GM23338 (cell line): ENCODE data around the gene TUBB1. TPM values are rescaled to one million over a fixed set of nuclear protein-coding genes. Genes with fewer than 3 reads are reported as not detected.

ENCODE experiments used
- ATAC-seq: fragments of 200-7000 bp; cut with Tn5 transposase; 3 replicates; pipeline ENCODE4 v1.9.1; 2020
- DNase-seq: peaks from one replicate; pipeline ENCODE4 v3.0.0-alpha.2; 2015; ENCODE audit warnings: low spot score
- H2AFZ ChIP-seq: fragments of 200-600 bp; sonication (generic); 2 replicates; pipeline ENCODE4 v1.8.0; 2016; ENCODE audit warnings: antibody characterized with exemption, mild to moderate bottlenecking, moderate library complexity
- H3F3A ChIP-seq: fragments of 200-600 bp; sonication (generic); replicated peaks from 2 replicates; pipeline ENCODE4 v1.8.0; 2017; ENCODE audit warnings: antibody characterized with exemption, mixed run types, low read depth
- H3K27ac ChIP-seq: fragments of 200-600 bp; sonication (generic); 2 replicates; pipeline ENCODE4 v1.6.1; 2016; ENCODE audit warnings: low read depth
- H3K27me3 ChIP-seq: fragments of 200-600 bp; sonication (generic); 2 replicates; pipeline ENCODE4 v1.8.0; 2016; ENCODE audit warnings: mild to moderate bottlenecking, mixed run types, moderate library complexity; ENCODE audit not compliant: insufficient read depth
- H3K36me3 ChIP-seq: fragments of 200-600 bp; sonication (generic); 2 replicates; pipeline ENCODE4 v1.8.0; 2016; ENCODE audit warnings: mild to moderate bottlenecking; ENCODE audit not compliant: insufficient read depth
- H3K4me1 ChIP-seq: fragments of 200-600 bp; sonication (generic); 2 replicates; pipeline ENCODE4 v1.8.0; 2016; ENCODE audit warnings: mild to moderate bottlenecking, moderate library complexity; ENCODE audit not compliant: insufficient read depth
- H3K4me2 ChIP-seq: fragments of 200-600 bp; sonication (generic); 2 replicates; pipeline ENCODE4 v1.7.1; 2017; ENCODE audit warnings: mixed run types
- H3K4me3 ChIP-seq: fragments of 200-600 bp; sonication (generic); 2 replicates; pipeline ENCODE4 v1.6.1; 2016; ENCODE audit warnings: mixed run types
- H3K79me2 ChIP-seq: fragments of 200-600 bp; sonication (generic); replicated peaks from 2 replicates; pipeline ENCODE4 v1.8.0; 2017; ENCODE audit warnings: mild to moderate bottlenecking; ENCODE audit not compliant: insufficient read depth
- H3K9me2 ChIP-seq: fragments of 200-600 bp; sonication (generic); 2 replicates; pipeline ENCODE4 v1.8.0; 2017; ENCODE audit not compliant: insufficient read depth
- H4K20me1 ChIP-seq: fragments of 200-600 bp; sonication (generic); replicated peaks from 2 replicates; pipeline ENCODE4 v1.8.0; 2017; ENCODE audit warnings: mild to moderate bottlenecking; ENCODE audit not compliant: insufficient read depth
- H3K27ac Mint-ChIP-seq: 2 replicates; pipeline ENCODE4 v1.8.0; 2020; ENCODE audit warnings: inconsistent platforms, mild to moderate bottlenecking, moderate library complexity, mixed read lengths
- H3K27me3 Mint-ChIP-seq: 3 replicates; pipeline ENCODE4 v1.8.0; 2022; ENCODE audit warnings: low read depth, mild to moderate bottlenecking, moderate library complexity, mixed read lengths, inconsistent platforms; ENCODE audit not compliant: insufficient read depth, poor library complexity
- H3K36me3 Mint-ChIP-seq: 3 replicates; pipeline ENCODE4 v1.8.0; 2021; ENCODE audit warnings: low read depth, mild to moderate bottlenecking, inconsistent platforms, moderate library complexity, mixed read lengths
- H3K4me1 Mint-ChIP-seq: 3 replicates; pipeline ENCODE4 v1.8.0; 2020; ENCODE audit warnings: mild to moderate bottlenecking, inconsistent platforms, mixed read lengths
- H3K4me3 Mint-ChIP-seq: 3 replicates; pipeline ENCODE4 v1.8.0; 2021; ENCODE audit warnings: moderate library complexity, mild to moderate bottlenecking, inconsistent platforms, mixed read lengths
- H3K9me3 Mint-ChIP-seq: 3 replicates; pipeline ENCODE4 v1.8.0; 2020; ENCODE audit warnings: moderate library complexity, mild to moderate bottlenecking, inconsistent platforms, mixed read lengths
- CREB1 ChIP-seq: fragments of 250-450 bp; sonication (Bioruptor Pico); IDR thresholded peaks from 2 replicates; pipeline ENCODE4 v1.5.0; 2020; ENCODE audit warnings: low read depth, mild to moderate bottlenecking, moderate library complexity
- CTCF ChIP-seq, 2 experiments: fragments of 200-600 bp in 1 of 2; sonication (generic) in 1 of 2; conservative IDR thresholded peaks; 2 replicates each; pipeline versions ENCODE4 v1.5.1 to v1.6.1; 2016 to 2017; ENCODE audit warnings: antibody characterized with exemption in 2 of 2, low read depth in 2 of 2, mild to moderate bottlenecking in 2 of 2, moderate library complexity in 1 of 2
- ETS1 ChIP-seq: IDR thresholded peaks from 2 replicates; pipeline ENCODE4 v1.6.1; 2016; ENCODE audit warnings: antibody characterized with exemption
- EZH2 ChIP-seq: fragments of 200-600 bp; sonication (generic); IDR thresholded peaks from one replicate; pipeline ENCODE4 v1.8.0; 2017; ENCODE audit warnings: antibody characterized with exemption, mild to moderate bottlenecking, low read depth; ENCODE audit not compliant: unreplicated experiment
- EZH2phosphoT487 ChIP-seq: fragments of 200-600 bp; sonication (generic); IDR thresholded peaks from one replicate; pipeline ENCODE4 v1.8.1; 2018; ENCODE audit warnings: antibody characterized with exemption; ENCODE audit not compliant: unreplicated experiment
- JUNB ChIP-seq: IDR thresholded peaks from one replicate; pipeline ENCODE4 v1.6.1; 2016; ENCODE audit warnings: antibody characterized with exemption; ENCODE audit not compliant: unreplicated experiment
- NANOG ChIP-seq: IDR thresholded peaks from 2 replicates; pipeline ENCODE4 v1.6.1; 2016; ENCODE audit warnings: antibody characterized with exemption, borderline replicate concordance
- POLR2AphosphoS5 ChIP-seq: IDR thresholded peaks from 2 replicates; pipeline ENCODE4 v1.6.1; 2016; ENCODE audit warnings: antibody characterized with exemption, low read depth
- REST ChIP-seq: IDR thresholded peaks from one replicate; pipeline ENCODE4 v1.6.1; 2018; ENCODE audit warnings: antibody characterized with exemption; ENCODE audit not compliant: unreplicated experiment
- STAT1 ChIP-seq: IDR thresholded peaks from one replicate; pipeline ENCODE4 v1.6.1; 2016; ENCODE audit warnings: antibody characterized with exemption; ENCODE audit not compliant: unreplicated experiment
- ZNF114 ChIP-seq: fragments of 250-450 bp; sonication (Bioruptor Pico); IDR thresholded peaks from 2 replicates; pipeline ENCODE4 v1.5.0; 2020; ENCODE audit warnings: mild to moderate bottlenecking, moderate library complexity
- ZNF331 ChIP-seq: fragments of 250-450 bp; sonication (Bioruptor Pico); IDR thresholded peaks from 2 replicates; pipeline ENCODE4 v1.5.0; 2020; ENCODE audit warnings: low read depth, mild to moderate bottlenecking, moderate library complexity
- ZNF462 ChIP-seq: fragments of 250-450 bp; sonication (Bioruptor Pico); IDR thresholded peaks from 2 replicates; pipeline ENCODE4 v1.5.0; 2020; ENCODE audit warnings: mild to moderate bottlenecking, moderate library complexity
- polyA plus RNA-seq: library from polyadenylated mRNA; unstranded; fragments of >200 nt; fragmentation: Nextera tagmentation; extraction: Ambion mirVana; gene quantifications from 2 replicates; pipeline ENCODE4 v1.2.1, GENCODE V29; 2016
- total RNA-seq: library from RNA; depleted of rRNA; stranded (reverse); fragments of >200 nt; shearing (Covaris generic); gene quantifications from 2 replicates; pipeline ENCODE4 v1.2.3, GENCODE V29; 2014

Gene TUBB1
- total and polyA plus RNA-seq, 2 experiments from 2014 or later, result not detected

GRCh38 chr20:58998656-58999055, 20.6 kb upstream of the TUBB1 start:
- Histone ChIP-seq H3K4me1 (no peaks in the 10 kb centered on the region), H4K20me1 (no peaks in the 10 kb centered on the region; the same call in 1 of the 2 replicates), H3K79me2 (no peaks in the 10 kb centered on the region), H3F3A (peaks cover 4% of the 10 kb centered on the region; the same call in 1 of the 2 replicates), H3K9me2 (no peaks in the 10 kb centered on the region), H3K4me2 (no peak overlapping the region), H3K36me3 (peaks cover 16% of the 10 kb centered on the region; the same call in 1 of the 2 replicates), H2AFZ (no peak overlapping the region), H3K27me3 (no peaks in the 10 kb centered on the region), H3K4me3 (no peak overlapping the region), H3K27ac (no peak overlapping the region)
- TF ChIP-seq JUNB (no peak), CREB1 (CRISPR knock-in tag) (no peak), ZNF114 (CRISPR knock-in tag) (no peak), NANOG (no peak), EZH2 (no peak), ZNF462 (no peak), POLR2AphosphoS5 (no peak), REST (no peak), ETS1 (no peak), ZNF331 (no peak), EZH2phosphoT487 (no peak), STAT1 (no peak), CTCF (conservative IDR thresholded peaks at IDR 0.05; ENCODE audit: low read depth in 2 of 2) (no peak)
- Mint-ChIP-seq H3K27me3 (peaks cover 11% of the 10 kb centered on the region), H3K36me3 (peaks cover 40% of the 10 kb centered on the region), H3K4me1 (no peaks in the 10 kb centered on the region), H3K27ac (no peak overlapping the region), H3K9me3 (no peaks in the 10 kb centered on the region), H3K4me3 (no peak overlapping the region)
- DNase-seq (no peak), ATAC-seq (no peak)
